CD4-positive, alpha-beta T cell (primary cell): ENCODE measurements around the gene HEPACAM2. TPM values are rescaled to one million over a fixed set of nuclear protein-coding genes. Genes with fewer than 3 reads are reported as not detected.

Experiments
- ATAC-seq: fragments of 200-7000 bp; cut with Tn5 transposase; one replicate; pipeline ENCODE4 v1.10.0; 2022; ENCODE audit warnings: mild to moderate bottlenecking; ENCODE audit not compliant: poor library complexity
- CTCF ChIA-PET: fragments of 350-600 bp; sonication (Branson Sonifier 250); formaldehyde crosslinking; loops from one replicate; lab custom pipeline; 2021; ENCODE audit warnings: antibody characterized with exemption, inconsistent platforms; lab: Charles Lee
- POLR2A ChIA-PET: fragments of 350-600 bp; sonication (Branson Sonifier 250); formaldehyde crosslinking; loops from one replicate; lab custom pipeline; 2021; ENCODE audit warnings: antibody characterized with exemption, inconsistent platforms; lab: Charles Lee
- DNase-seq, 14 experiments: peaks; one replicate each; pipeline ENCODE4 v3.0.0-alpha.2; 2013 to 2020; ENCODE audit warnings: mixed read lengths in 2 of 14
- H3K27ac ChIP-seq, 2 donors: one replicate each; pipeline versions ENCODE4 v1.5.1 to v1.7.0; 2013; ENCODE audit warnings: low read length in 2 of 2, low read depth in 1 of 2, mild to moderate bottlenecking in 1 of 2
- H3K27me3 ChIP-seq, 2 experiments: 1 replicate in 1 of 2; 2 replicates in 1 of 2; pipeline versions ENCODE4 v1.6.1 to v1.7.0; 2013; ENCODE audit warnings: low read length in 2 of 2, control low read depth in 1 of 2, mild to moderate bottlenecking in 1 of 2, moderate library complexity in 1 of 2; ENCODE audit not compliant: insufficient read depth in 2 of 2, control insufficient read depth in 1 of 2
- H3K36me3 ChIP-seq: one replicate; pipeline ENCODE4 v1.6.1; 2013; ENCODE audit warnings: low read length, control low read depth; ENCODE audit not compliant: insufficient read depth
- H3K4me1 ChIP-seq: one replicate; pipeline ENCODE4 v1.6.1; 2013; ENCODE audit warnings: low read length, control low read depth; ENCODE audit not compliant: insufficient read depth
- H3K4me3 ChIP-seq: one replicate; pipeline ENCODE4 v1.5.1; 2013; ENCODE audit warnings: mild to moderate bottlenecking, low read length, moderate library complexity
- H3K9me3 ChIP-seq, 2 experiments: 1 replicate in 1 of 2; 2 replicates in 1 of 2; pipeline versions ENCODE4 v1.6.1 to v1.7.0; 2013; ENCODE audit warnings: low read length in 2 of 2, mild to moderate bottlenecking in 2 of 2, control low read depth in 1 of 2, moderate library complexity in 1 of 2; ENCODE audit not compliant: control insufficient read depth in 1 of 2, insufficient read depth in 1 of 2
- H3K27ac Mint-ChIP-seq: one replicate; pipeline ENCODE4 v1.8.0; 2020; ENCODE audit warnings: mixed read lengths
- H3K27me3 Mint-ChIP-seq: one replicate; pipeline ENCODE4 v1.8.0; 2021; ENCODE audit warnings: mixed read lengths
- H3K36me3 Mint-ChIP-seq: one replicate; pipeline ENCODE4 v1.8.0; 2021; ENCODE audit warnings: low read depth, mixed read lengths
- H3K4me1 Mint-ChIP-seq: one replicate; pipeline ENCODE4 v1.8.0; 2021; ENCODE audit warnings: low read depth, mixed read lengths
- H3K4me3 Mint-ChIP-seq: one replicate; pipeline ENCODE4 v1.8.0; 2020; ENCODE audit warnings: mild to moderate bottlenecking, mixed read lengths
- H3K9me3 Mint-ChIP-seq: one replicate; pipeline ENCODE4 v1.8.0; 2020; ENCODE audit warnings: mixed read lengths
- CTCF ChIP-seq: fragments of 200-600 bp; IDR thresholded peaks from one replicate; pipeline ENCODE4 v1.8.0; 2022; ENCODE audit warnings: antibody characterized with exemption, mild to moderate bottlenecking
- intact Hi-C, 2 experiments: fragments of 100-400 bp; cut with DNase I in 1 of 2; cut with micrococcal nuclease in 1 of 2; formaldehyde crosslinking; loops; one replicate each; pipeline versions ENCODE4 v1.15.1 to v1.9.0; 2023 to 2025; cut with DNase I, micrococcal nuclease
- total RNA-seq, 174 experiments: library from RNA in 2 of 174; stranded (reverse) in 2 of 174; gene quantifications; one replicate each; pipeline ENCODE4 v1.2.3 and lab custom pipeline; 2021 to 2026

Gene HEPACAM2
- total RNA-seq, 2 experiments from 2014 or later = not detected

DNA sequence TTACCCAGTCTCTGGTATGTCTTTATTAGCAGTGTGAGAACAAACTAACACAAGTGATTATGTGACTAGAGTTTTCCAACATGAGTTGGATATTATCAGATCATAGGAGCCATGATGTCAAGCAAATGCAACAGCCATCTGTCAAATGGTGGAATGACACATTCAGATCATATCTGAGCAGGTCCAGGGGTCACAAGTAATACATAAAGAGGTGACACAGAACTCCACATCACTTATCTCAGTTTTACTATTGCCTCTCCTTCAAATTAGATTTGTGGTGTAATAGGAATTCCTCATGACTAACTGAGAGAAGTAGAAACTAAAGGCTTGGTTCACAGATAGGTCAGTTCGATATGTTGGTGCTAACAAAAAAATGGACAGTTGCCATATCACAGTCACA, 65.9 kb downstream of the HEPACAM2 start:
- Histone ChIP-seq H3K9me3 (peaks cover 0 to 7% of the 10 kb centered on the region in 2 experiments), H3K27me3 (no peaks in the 10 kb centered on the region), H3K4me3 (no peak overlapping the region), H3K27ac (no peak overlapping the region), H3K36me3 (no peaks in the 10 kb centered on the region), H3K4me1 (no peaks in the 10 kb centered on the region)
- POLR2A ChIA-PET = no interaction called here
- Mint-ChIP-seq H3K27ac (no peak overlapping the region), H3K36me3 (no peaks in the 10 kb centered on the region), H3K4me3 (no peak overlapping the region), H3K4me1 (peaks cover 3% of the 10 kb centered on the region), H3K27me3 (no peaks in the 10 kb centered on the region), H3K9me3 (peaks cover 7% of the 10 kb centered on the region)
- TF ChIP-seq CTCF = no peak
- no peak for DNase-seq
- CTCF ChIA-PET = no interaction called here
- no peak for ATAC-seq
- intact Hi-C loops = no loop called here

- H3K27ac ChIP-seq = no peak overlapping the region
- no peaks in the 10 kb centered on the region for H3K27me3 ChIP-seq
- H3K4me1 ChIP-seq = no peaks in the 10 kb centered on the region
- Mint-ChIP-seq H3K27ac (no peak overlapping the region), H3K4me1 (no peaks in the 10 kb centered on the region), H3K27me3 (no peaks in the 10 kb centered on the region), H3K4me3 (no peak overlapping the region), H3K9me3 (peaks cover 7% of the 10 kb centered on the region), H3K36me3 (no peaks in the 10 kb centered on the region)
- CTCF ChIA-PET = no interaction called here
- H3K4me3 ChIP-seq = no peak overlapping the region
- peaks cover 0 to 7% of the 10 kb centered on the region in 2 experiments for H3K9me3 ChIP-seq
- intact Hi-C loops = no loop called here
- no peak for ATAC-seq
- no peaks in the 10 kb centered on the region for H3K36me3 ChIP-seq
- DNase-seq = no peak
- no peak for TF ChIP-seq CTCF
- POLR2A ChIA-PET = no interaction called here
Observed at GRCh38 chr7:93159490-93159889, 66.8 kb downstream of the HEPACAM2 start.

DNA sequence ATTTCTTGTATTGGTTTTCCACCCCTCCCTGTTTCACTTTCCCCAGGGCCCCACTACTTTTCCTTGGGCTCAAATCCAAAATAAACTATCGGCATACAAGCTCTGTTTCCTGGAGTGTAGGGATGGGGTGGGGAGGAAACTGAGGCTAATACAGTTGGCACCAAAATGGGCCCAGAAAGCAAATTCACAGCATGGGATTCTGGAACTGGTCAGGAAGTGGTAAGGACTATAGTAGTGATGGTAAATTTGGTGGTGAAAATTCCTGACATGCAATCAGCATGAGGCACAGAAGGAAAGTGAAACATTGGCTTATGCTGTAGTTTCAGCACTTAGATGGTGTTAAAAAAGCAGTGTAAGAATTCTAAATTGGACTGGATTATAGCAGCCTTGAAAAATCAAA, 69.4 kb downstream of the HEPACAM2 start:
- no peaks in the 10 kb centered on the region for H3K27me3 ChIP-seq
- POLR2A ChIA-PET = no interaction called here
- no peak for TF ChIP-seq CTCF
- H3K4me1 ChIP-seq = no peaks in the 10 kb centered on the region
- Mint-ChIP-seq H3K27ac (no peak overlapping the region), H3K36me3 (no peaks in the 10 kb centered on the region), H3K4me1 (no peaks in the 10 kb centered on the region), H3K4me3 (no peak overlapping the region), H3K27me3 (no peaks in the 10 kb centered on the region), H3K9me3 (peaks cover 7% of the 10 kb centered on the region)
- intact Hi-C loops = no loop called here
- no peak overlapping the region for H3K27ac ChIP-seq
- DNase-seq = no peak
- H3K9me3 ChIP-seq = peaks cover 0 to 4% of the 10 kb centered on the region in 2 experiments
- no peak overlapping the region for H3K4me3 ChIP-seq
- no peaks in the 10 kb centered on the region for H3K36me3 ChIP-seq
- CTCF ChIA-PET = no interaction called here
- no peak for ATAC-seq
